Sigmoid colon (tissue), 7 donors: ENCODE measurements around the gene DACH1. TPM values are rescaled to one million over a fixed set of nuclear protein-coding genes. Genes with fewer than 3 reads are reported as not detected.

Experiments
- DNase-seq: peaks from one replicate; pipeline ENCODE4 v3.0.0-alpha.2; 2019
- H3K27ac ChIP-seq, 4 donors: fragments of 200-600 bp; sonication (generic); one replicate each; pipeline ENCODE4 v1.5.1; 2016 to 2019; ENCODE audit warnings: mild to moderate bottlenecking in 1 of 4
- H3K27me3 ChIP-seq, 3 donors: fragments of 200-600 bp; sonication (generic); one replicate each; pipeline ENCODE4 v1.5.1; 2019; ENCODE audit warnings: mild to moderate bottlenecking in 1 of 3
- H3K36me3 ChIP-seq, 4 donors: fragments of 200-600 bp; sonication (generic); one replicate each; pipeline ENCODE4 v1.5.1; 2016 to 2019
- H3K4me1 ChIP-seq, 4 donors: fragments of 200-600 bp; sonication (generic); one replicate each; pipeline ENCODE4 v1.5.1; 2017 to 2019
- H3K4me3 ChIP-seq, 4 donors: fragments of 200-600 bp; sonication (generic); one replicate each; pipeline ENCODE4 v1.5.1; 2017 to 2019; ENCODE audit warnings: mild to moderate bottlenecking in 2 of 4, moderate library complexity in 1 of 4
- H3K9me3 ChIP-seq, 4 donors: fragments of 200-600 bp in 3 of 4; sonication (generic) in 3 of 4; one replicate each; pipeline versions ENCODE4 v1.5.1 to v1.6.1; 2013 to 2019
- CTCF ChIP-seq, 4 experiments: fragments of 450-650 bp in 3 of 4; fragments of 200-600 bp in 1 of 4; IDR thresholded peaks; one replicate each; pipeline ENCODE4 v1.5.1; 2016 to 2019; ENCODE audit warnings: antibody characterized with exemption in 4 of 4, mild to moderate bottlenecking in 3 of 4, moderate library complexity in 2 of 4
- EP300 ChIP-seq, 4 donors: sonication (generic); formaldehyde crosslinking; IDR thresholded peaks; one replicate each; pipeline ENCODE4 v1.6.1; 2017; ENCODE audit warnings: antibody characterized with exemption in 4 of 4
- POLR2A ChIP-seq, 2 donors: fragments of 450-650 bp; IDR thresholded peaks; one replicate each; pipeline ENCODE4 v1.6.1; 2016; ENCODE audit warnings: antibody characterized with exemption in 2 of 2, mild to moderate bottlenecking in 2 of 2, moderate library complexity in 2 of 2
- POLR2AphosphoS5 ChIP-seq, 4 donors: sonication (generic); formaldehyde crosslinking; IDR thresholded peaks; one replicate each; pipeline ENCODE4 v1.6.1; 2017; ENCODE audit warnings: antibody characterized with exemption in 4 of 4
- WGBS, 2 donors: extraction: QIAGEN DNeasy Blood & Tissue Kit; methylation state at CpG; one replicate each; pipeline ENCODE4 v1.1.7; 2013; 5-methylcytosine and 5-hydroxymethylcytosine counted together
- intact Hi-C: fragments of 100-400 bp; cut with DNase I; formaldehyde crosslinking; loops from one replicate; pipeline ENCODE4 v1.15.1; 2023
- polyA plus RNA-seq, 3 donors: library from polyadenylated mRNA; stranded (reverse); fragments of 200-250 nt; gene quantifications; one replicate each; pipeline ENCODE4 v1.2.3, GENCODE V29; 2013
- total RNA-seq, 4 donors: library from RNA; depleted of rRNA; stranded (reverse); fragments of >200 nt; gene quantifications; one replicate each; pipeline ENCODE4 v1.1.0, GENCODE V29; 2016
- donor health status: healthy with polysubstance abuse.
- donor health status: Bipolar disorder and iron deficiency.
- donor health status: healthy.

DACH1 gene
- total and polyA plus RNA-seq, 7 donors, result 0.49 to 1.9 (median 1.6) TPM

- H3K9me3 ChIP-seq, result no peaks in the 10 kb centered on the region
- H3K4me1 ChIP-seq, result no peaks in the 10 kb centered on the region
- DNase-seq, result no peak
- intact Hi-C loops, result no loop called here
- no peak overlapping the region for H3K4me3 ChIP-seq
- 59 to 64% methylated on average over 3 of the region's 3 CpGs for WGBS, 2 donors
- no peak overlapping the region for H3K27ac ChIP-seq
- no peak for TF ChIP-seq POLR2A (IDR thresholded peaks at IDR 0.05)
- no peak for TF ChIP-seq EP300 (IDR thresholded peaks at IDR 0.05)
- TF ChIP-seq CTCF (IDR thresholded peaks at IDR 0.05), result no peak
- no peak for TF ChIP-seq POLR2AphosphoS5 (IDR thresholded peaks at IDR 0.05)
- H3K36me3 ChIP-seq, result no peaks in the 10 kb centered on the region
- no peaks in the 10 kb centered on the region for H3K27me3 ChIP-seq
Measured at GRCh38 chr13:71399631-71400215, 467.3 kb downstream of the DACH1 start.

GRCh38 chr13:71396149-71396548, 470.9 kb downstream of the DACH1 start:
- H3K9me3 ChIP-seq, result no peaks in the 10 kb centered on the region
- H3K4me1 ChIP-seq, result no peaks in the 10 kb centered on the region
- no peaks in the 10 kb centered on the region for H3K27me3 ChIP-seq
- H3K4me3 ChIP-seq, result no peak overlapping the region
- no peak for DNase-seq
- H3K36me3 ChIP-seq, result no peaks in the 10 kb centered on the region
- no peak overlapping the region for H3K27ac ChIP-seq
- intact Hi-C loops, result no loop called here
- no peak for TF ChIP-seq POLR2AphosphoS5 (IDR thresholded peaks at IDR 0.05)
- no peak for TF ChIP-seq EP300 (IDR thresholded peaks at IDR 0.05)
- TF ChIP-seq CTCF (IDR thresholded peaks at IDR 0.05), result no peak
- TF ChIP-seq POLR2A (IDR thresholded peaks at IDR 0.05), result no peak

- intact Hi-C loops, result no loop called here
- 83 to 89% methylated on average over 8 of the region's 8 CpGs for WGBS, 2 donors
- DNase-seq, result no peak
- Histone ChIP-seq H3K4me3 (no peak overlapping the region), H3K9me3 (no peaks in the 10 kb centered on the region), H3K27me3 (no peaks in the 10 kb centered on the region), H3K4me1 (no peaks in the 10 kb centered on the region), H3K36me3 (no peaks in the 10 kb centered on the region), H3K27ac (no peak overlapping the region)
- TF ChIP-seq EP300 (IDR thresholded peaks at IDR 0.05) (no peak), POLR2AphosphoS5 (IDR thresholded peaks at IDR 0.05) (no peak), CTCF (IDR thresholded peaks at IDR 0.05) (no peak), POLR2A (IDR thresholded peaks at IDR 0.05) (no peak)
Measured at GRCh38 chr13:71395053-71395452, 472.0 kb downstream of the DACH1 start.

GRCh38 chr13:71394176-71394575, 472.8 kb downstream of the DACH1 start:
- Histone ChIP-seq H3K4me3 (no peak overlapping the region), H3K9me3 (no peaks in the 10 kb centered on the region), H3K27ac (no peak overlapping the region), H3K27me3 (no peaks in the 10 kb centered on the region), H3K4me1 (no peaks in the 10 kb centered on the region), H3K36me3 (no peaks in the 10 kb centered on the region)
- TF ChIP-seq EP300 (IDR thresholded peaks at IDR 0.05) (no peak), POLR2AphosphoS5 (IDR thresholded peaks at IDR 0.05) (no peak), POLR2A (IDR thresholded peaks at IDR 0.05) (no peak), CTCF (IDR thresholded peaks at IDR 0.05) (no peak)
- intact Hi-C loops, result no loop called here
- 85 to 87% methylated on average over 3 of the region's 3 CpGs for whole genome bisulfite sequencing, 2 donors
- no peak for DNase-seq
